Fibroblast of lung (primary cell): ENCODE measurements around the gene CHCHD6.

Experiments
- EZH2 ChIP-seq: IDR thresholded peaks from 2 replicates; pipeline ENCODE4 v1.5.1; 2012; ENCODE audit warnings: low read length, control low read depth, mild to moderate bottlenecking; ENCODE audit errors: missing control alignments
- TF ChIP-seq, protein P1 (sequence below), 2 donors: IDR thresholded peaks in 1 of 2; conservative IDR thresholded peaks in 1 of 2; 1 replicate in 1 of 2; 2 replicates in 1 of 2; pipeline ENCODE4 v1.5.1; 2011 to 2012; ENCODE audit warnings: low read length in 2 of 2, control low read depth in 1 of 2, inconsistent platforms in 1 of 2, low read depth in 1 of 2, mild to moderate bottlenecking in 1 of 2

DNA sequence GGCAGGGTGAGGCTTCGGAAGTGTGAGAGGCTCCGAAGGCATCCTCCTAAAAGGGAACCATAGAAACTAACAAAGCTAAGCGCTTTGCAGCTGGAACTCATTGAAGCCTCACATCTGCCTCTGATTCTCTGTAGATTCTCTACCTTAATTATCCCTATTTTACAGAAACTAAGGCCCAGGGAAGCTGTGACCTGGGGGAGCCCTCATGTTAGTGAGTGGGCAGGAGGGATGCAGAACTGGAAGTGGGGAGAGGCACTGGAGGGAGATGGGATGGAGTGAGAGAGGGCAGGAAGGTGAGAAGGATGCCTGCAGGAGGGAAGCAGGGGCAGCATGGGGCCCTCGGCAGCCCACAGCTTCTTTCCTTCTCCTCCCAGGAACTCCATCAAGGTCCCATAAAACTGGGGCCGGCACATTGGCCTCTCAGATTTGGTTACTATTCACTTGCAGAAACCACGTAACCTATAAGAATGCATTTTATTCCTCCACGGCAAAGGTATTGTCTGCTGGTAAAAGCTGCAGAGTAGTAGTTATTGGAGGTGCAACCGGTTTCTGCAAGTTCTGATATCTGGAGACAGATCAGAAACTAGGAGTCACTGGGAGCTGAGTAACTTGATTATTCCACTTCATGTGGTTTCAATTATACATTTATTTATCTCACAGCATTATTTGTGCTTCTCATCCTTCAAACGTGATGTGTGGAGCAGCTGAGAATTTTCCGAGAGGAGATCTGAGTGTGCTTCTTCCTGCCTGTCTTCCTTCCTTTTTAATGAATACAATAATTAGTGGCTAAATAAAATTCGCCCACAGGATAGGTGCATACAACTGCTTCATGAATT, 24.0 kb upstream of the CHCHD6 start:
- TF ChIP-seq, protein P1, sequence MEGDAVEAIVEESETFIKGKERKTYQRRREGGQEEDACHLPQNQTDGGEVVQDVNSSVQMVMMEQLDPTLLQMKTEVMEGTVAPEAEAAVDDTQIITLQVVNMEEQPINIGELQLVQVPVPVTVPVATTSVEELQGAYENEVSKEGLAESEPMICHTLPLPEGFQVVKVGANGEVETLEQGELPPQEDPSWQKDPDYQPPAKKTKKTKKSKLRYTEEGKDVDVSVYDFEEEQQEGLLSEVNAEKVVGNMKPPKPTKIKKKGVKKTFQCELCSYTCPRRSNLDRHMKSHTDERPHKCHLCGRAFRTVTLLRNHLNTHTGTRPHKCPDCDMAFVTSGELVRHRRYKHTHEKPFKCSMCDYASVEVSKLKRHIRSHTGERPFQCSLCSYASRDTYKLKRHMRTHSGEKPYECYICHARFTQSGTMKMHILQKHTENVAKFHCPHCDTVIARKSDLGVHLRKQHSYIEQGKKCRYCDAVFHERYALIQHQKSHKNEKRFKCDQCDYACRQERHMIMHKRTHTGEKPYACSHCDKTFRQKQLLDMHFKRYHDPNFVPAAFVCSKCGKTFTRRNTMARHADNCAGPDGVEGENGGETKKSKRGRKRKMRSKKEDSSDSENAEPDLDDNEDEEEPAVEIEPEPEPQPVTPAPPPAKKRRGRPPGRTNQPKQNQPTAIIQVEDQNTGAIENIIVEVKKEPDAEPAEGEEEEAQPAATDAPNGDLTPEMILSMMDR (conservative IDR thresholded peaks at IDR 0.05 in 1 of 2, IDR thresholded peaks at IDR 0.05 in 1 of 2; ENCODE audit: low read depth in 1 of 2, low read length in 2 of 2): no peak
- no peak for TF ChIP-seq EZH2
